Activated CD8-positive, alpha-beta memory T cell treated with anti-CD3 and anti-CD28 coated beads for 24 hours (primary cell): Measurements from ENCODE around the gene EIF2D.
"Not testable (repeated sequence)": the region's sequence is repeated elsewhere in the genome, so short reads cannot be mapped to it uniquely, and the experiment has no call there.

Source experiments
- DNase-seq: peaks from one replicate; pipeline ENCODE4 v3.0.0-alpha.2; 2020

Gene EIF2D

DNA sequence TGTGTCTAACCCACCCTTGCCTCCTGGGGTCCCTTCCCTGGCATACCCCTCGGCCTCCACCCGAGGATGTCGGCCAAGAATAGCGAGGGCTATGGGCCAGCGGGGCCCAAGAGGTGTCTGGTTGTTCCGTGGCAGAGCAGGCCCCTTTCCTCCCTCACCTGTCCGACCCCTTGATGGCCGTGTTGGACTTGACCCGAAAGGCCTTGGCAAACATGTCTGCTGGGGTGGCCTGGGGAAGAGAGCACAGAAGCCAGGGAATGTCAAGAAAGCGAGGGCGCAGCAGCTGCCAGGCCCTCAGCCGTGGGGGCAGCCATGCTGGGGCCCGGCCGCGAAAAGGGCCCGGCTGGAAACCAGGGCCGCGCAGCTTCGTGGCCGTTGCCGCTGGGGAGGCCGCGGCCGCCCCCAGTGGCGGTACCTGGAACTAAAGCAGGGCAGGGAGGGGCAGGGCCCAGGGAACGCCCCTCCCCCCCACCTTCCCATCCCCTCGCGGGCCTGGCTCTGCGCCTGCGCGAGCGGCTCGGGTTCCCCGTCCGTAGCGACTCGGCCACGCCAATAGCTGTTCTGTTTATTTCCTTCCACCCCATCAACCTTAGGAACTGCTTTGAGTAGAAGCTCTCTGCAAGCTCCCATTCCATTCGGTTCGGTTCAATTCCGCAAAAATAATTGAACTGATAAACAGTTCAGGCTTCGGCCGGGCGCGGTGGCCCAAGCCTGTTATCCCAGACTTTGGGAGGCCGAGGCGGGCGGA is at the start of gene EIF2D:
Gene EIF2D (minus strand): TSS at position 337 of the 748 bp plus-strand sequence. CDS start 123 bp downstream, at position 214.
- peak; percentile 98 for DNase-seq

DNA sequence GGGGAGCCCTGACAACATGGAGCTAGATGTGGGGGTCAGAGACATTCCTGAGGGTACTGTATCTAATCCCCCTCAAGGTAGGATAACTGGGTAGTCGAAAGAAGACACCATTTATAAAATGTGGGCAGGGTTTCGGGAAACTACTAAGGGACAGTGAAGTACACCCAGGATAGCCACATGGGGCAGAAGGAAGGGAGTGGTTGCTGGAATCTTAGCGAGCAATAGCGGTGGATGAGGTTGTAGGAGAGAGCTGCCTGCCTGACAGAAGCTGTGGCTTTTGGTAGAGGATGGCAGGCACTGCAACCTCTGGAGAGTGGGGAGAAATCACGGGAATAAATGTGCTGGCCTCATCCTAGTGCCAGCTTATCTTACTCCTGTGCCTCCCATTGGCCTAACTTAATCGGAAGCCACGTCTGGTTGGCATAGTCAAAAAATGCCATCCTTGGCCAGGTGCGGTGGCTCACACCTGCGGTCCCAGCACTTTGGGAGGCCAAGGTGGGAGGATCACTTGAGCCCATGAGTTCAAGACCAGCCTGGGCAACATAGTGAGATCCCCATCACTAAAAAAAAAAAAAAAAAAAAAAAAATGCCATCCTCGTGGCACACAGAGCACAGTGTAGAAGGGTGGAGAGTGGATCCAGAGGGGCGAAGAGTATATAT is 49.0 kb upstream of the EIF2D start:
- no peak for DNase-seq

DNA sequence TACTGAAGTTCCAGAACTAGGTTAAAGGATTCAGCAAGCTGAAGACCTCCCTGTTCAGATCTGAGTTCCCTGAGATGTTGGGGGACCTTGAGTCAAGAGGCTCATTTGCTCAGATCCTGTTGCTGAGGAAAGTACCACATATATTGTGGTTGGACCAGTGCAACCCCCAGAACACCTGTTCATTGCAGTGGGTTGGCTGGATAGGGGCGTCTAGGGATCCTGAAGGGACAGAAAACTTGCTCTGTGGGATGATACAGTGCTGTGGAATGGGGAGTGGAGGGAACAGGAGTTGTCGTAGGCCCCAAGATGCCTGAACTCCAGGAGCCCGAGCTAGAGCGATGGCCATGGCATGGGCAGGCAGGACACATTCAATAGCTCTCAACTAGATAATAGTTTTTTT is 47.9 kb upstream of the EIF2D start:
- no peak for DNase-seq

DNA sequence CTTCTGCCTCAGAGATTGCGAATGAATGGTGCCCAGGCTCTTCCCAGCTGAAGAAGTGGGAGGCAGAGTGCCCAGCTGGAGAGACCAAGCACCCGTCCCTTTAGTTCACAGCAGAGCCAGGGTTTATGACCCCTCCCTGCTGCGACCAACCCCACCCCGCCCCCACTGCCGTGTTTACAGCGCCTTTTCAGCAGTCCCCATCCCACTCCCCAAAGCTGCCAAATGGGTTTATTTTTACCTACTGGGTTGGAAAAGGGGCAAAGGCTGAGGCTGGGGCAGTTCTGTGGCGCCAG is 46.7 kb upstream of the EIF2D start:
- no peak for DNase-seq

GRCh38 chr1:206658264-206658980 is 46.2 kb upstream of the EIF2D start:
- peak; percentile 72 for DNase-seq

DNA sequence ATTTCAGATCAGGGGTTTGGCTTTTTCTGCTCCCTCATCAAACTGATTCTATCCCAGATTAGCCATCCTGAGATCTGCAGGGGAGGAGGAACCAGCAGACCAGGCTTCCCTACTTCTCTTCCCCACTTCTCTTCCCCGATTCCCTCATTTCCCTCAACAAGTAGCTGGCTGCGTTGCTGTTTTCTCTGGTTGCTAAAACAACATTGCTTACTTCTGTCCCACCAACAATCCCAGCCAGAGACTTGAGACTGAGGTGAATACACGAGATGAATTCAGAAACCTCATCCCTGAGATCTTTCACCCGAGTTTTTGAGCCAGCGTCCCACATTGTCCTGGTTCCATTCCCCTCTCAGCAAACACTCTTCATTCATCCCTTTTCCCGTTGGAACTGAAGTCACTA is 45.5 kb upstream of the EIF2D start:
- DNase-seq, result no peak

GRCh38 chr1:206656936-206657335 is 44.7 kb upstream of the EIF2D start:
- no peak for DNase-seq

DNA sequence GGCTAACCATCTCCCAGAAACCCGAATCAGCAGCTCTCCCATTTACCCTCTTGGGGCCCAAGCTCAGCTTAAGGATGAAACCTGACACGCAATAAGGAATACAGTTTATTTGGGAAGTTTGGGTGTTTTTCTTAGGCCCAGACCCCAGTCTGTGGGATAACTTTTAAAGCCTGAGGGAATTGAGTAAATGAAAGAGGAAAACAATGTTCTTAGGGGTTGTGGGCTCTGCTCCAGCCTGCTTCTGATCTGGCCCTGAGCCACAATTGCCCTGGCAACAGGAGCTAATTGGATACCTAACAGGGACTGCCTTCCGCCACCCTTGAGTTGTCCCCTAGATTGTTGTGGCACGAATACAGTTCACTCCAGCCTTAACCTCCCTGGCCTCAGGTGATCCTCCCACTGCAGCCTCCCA is 43.2 kb upstream of the EIF2D start:
- DNase-seq, result no peak

GRCh38 chr1:206654828-206655227 is 42.6 kb upstream of the EIF2D start:
- no peak for DNase-seq

GRCh38 chr1:206653715-206654459 is 41.6 kb upstream of the EIF2D start:
- no peak for DNase-seq

DNA sequence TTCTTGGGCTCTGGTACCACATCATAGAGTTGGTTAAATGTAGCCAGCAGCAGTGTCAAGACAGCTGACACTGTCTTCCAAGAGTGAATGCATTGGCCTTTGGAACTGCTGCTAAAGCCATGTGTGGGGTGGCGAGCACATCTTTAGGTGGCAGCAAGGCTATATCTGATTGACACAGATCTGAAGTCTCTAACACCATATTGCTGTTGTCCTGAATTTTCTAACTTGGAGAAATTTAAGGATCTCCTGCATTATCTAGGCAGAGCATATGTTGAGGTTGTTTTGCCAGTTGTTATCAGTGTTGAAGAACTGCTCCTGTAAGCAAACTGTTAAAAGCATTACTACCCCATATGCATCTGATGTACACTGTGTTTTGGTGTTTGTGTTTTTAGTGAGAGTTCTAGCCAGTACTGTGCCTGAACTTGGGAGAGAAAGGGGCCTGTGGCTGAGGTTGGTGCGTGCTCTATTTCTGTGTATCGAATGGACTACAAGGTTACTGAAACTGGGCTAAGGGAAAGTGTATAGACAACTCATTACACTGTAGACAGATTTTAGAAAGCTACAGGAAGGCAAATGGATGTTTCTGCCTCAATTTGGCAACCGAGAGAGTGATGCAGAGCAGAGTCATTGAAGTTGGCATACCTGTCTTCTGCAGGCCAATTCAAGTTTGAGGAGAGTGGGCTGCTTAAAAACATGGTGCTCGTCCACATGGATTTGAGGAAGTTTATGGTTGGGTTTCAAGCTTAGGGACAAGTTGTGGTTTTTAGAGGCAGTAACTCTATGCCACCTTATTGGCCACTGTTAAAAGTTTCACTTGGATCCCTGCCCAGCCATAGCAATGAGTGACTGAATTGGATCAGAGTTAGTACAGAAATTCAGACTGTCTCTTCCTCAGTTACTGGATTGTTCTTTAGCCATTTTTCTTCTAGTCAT is 40.0 kb upstream of the EIF2D start:
- no peak for DNase-seq

DNA sequence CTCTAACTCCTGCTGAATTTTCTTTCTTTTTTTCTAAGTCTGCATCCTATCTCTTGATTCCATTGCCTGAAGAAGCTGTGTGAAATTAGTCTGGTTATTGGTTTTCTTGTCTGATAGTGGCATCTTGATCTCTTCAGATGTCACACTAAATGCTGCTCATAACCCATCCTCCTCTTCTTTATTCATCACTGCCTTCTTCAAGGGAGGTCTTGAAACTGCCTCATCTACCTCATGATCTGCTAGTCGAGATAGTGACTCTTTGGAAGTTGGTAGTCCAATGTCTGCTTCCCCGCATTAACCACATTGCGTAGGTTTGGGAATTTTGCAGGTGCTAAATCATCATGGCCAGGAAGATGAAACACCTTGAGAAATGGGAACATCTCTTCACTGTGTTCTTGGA is 38.7 kb upstream of the EIF2D start:
- DNase-seq, result no peak

- DNase-seq, result no peak
Measured at GRCh38 chr1:206649261-206649921, 37.1 kb upstream of the EIF2D start.

- no peak for DNase-seq
Measured at GRCh38 chr1:206647224-206647623, 35.0 kb upstream of the EIF2D start.

DNA sequence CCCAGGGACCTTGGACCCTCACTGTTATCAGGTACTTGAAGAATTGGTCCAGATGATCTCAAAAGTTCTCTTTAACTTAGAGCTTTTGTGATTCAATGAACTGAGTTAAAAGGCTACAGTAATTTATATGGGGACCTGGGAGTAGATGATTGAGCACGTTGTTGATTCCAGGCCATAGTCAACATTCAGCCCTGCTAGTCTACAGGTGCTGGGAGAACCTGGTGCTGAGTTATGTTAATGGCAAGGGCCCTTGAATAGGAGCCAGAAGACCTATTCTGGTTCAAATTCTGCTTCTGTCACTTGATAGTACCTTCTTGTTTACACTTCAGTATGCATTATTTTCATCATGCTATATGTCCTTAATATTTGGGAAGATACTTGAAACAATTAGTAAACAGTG is 34.2 kb upstream of the EIF2D start:
- no peak for DNase-seq

DNA sequence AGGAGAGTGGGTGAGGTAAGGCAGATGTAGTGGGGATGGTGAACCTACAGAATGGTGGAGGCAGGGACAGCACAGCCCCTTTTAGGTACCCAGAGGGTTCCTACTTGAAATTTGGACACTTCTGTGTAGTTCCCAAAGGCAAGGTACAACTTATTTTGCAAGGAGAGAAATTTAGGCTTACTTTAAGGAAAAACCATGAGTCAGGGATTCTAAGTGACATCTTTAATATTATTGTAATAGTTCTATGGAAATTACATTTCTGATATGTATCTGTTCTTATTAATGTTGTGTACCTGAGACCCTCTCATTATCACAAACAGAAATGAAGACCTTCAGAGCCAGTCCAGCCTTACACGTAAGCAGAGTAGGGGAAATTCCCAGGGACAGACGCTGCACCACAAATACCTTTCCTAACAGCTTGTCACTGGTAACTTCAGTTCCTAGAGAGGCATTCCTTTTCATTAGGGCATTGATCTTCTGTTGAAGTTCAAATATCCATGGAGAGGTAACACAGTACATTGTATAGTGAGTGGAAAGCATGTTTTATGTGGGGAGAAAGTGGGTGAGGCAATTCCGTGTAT is 30.9 kb upstream of the EIF2D start:
- no peak for DNase-seq

DNA sequence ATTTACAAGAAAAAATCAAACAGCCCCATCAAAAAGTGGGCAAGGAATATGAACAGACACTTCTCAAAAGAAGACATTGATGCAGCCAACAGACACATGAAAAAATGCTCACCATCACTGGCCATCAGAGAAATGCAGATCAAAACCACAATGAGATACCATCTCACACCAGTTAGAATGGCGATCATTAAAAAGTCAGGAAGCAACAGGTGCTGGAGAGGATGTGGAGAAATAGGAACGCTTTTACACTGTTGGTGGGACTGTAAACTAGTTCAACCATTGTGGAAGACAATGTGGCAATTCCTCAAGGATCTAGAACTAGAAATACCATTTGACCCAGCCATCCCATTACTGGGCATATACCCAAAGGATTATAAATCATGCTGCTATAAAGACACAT is 29.8 kb upstream of the EIF2D start:
- DNase-seq, result not testable (repeated sequence)

- DNase-seq, result no peak
Measured at GRCh38 chr1:206637605-206638004, 25.3 kb upstream of the EIF2D start.

DNA sequence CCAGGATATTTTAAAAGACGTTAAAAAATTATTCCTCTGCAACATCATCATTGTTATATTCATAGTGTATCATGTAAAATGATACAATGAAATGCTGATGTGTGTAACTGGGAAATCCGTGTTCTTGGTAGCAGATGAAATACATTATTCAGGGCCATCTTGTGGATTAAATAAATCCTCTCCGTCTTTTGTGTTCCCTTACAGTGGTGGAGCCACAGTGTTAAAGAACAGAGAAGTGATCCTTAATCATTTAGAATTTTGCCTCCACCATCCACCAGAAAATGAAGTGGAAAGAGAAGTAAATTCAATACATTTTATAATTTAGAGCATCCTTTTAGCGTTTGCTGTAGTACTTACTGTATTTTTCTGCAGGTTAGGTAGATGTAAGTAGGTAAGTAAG is 24.4 kb upstream of the EIF2D start:
- no peak for DNase-seq

GRCh38 chr1:206635978-206636345 is 23.7 kb upstream of the EIF2D start:
- no peak for DNase-seq
